Mesothelial cell of epicardium (in vitro differentiated cells): ENCODE data around the gene N4BP3. TPM values are rescaled to one million over a fixed set of nuclear protein-coding genes. Genes with fewer than 3 reads are reported as not detected.

ENCODE experiments used
- DNase-seq, 2 experiments: peaks; one replicate each; pipeline ENCODE4 v3.0.0; 2021; ENCODE audit warnings: low spot score in 2 of 2; ENCODE audit not compliant: unreplicated experiment in 2 of 2
- H3K27ac Mint-ChIP-seq: 2 replicates; pipeline ENCODE4 v1.8.0; 2021; ENCODE audit warnings: mixed read lengths
- H3K27me3 Mint-ChIP-seq: 2 replicates; pipeline ENCODE4 v1.8.0; 2021; ENCODE audit warnings: low read depth, mixed read lengths
- H3K36me3 Mint-ChIP-seq: 2 replicates; pipeline ENCODE4 v1.8.0; 2021; ENCODE audit warnings: mixed read lengths
- H3K4me1 Mint-ChIP-seq: 2 replicates; pipeline ENCODE4 v1.8.0; 2021; ENCODE audit warnings: mixed read lengths
- H3K4me3 Mint-ChIP-seq: 2 replicates; pipeline ENCODE4 v1.8.0; 2021; ENCODE audit warnings: mild to moderate bottlenecking, moderate library complexity, mixed read lengths
- H3K9me3 Mint-ChIP-seq: 2 replicates; pipeline ENCODE4 v1.8.0; 2021; ENCODE audit warnings: mixed read lengths
- total RNA-seq: library from RNA; stranded (reverse); gene quantifications from 3 replicates; pipeline ENCODE4 v1.2.1, GENCODE V29; 2021
- TF ChIP-seq, protein P1 (sequence below): fragments of 200-600 bp; sonication (generic); IDR thresholded peaks from one replicate; pipeline ENCODE4 v1.5.0; 2021; ENCODE audit warnings: antibody characterized with exemption; ENCODE audit not compliant: unreplicated experiment

N4BP3 gene
- total RNA-seq, 1 donor from 2014 or later, result 1.8 TPM

DNA sequence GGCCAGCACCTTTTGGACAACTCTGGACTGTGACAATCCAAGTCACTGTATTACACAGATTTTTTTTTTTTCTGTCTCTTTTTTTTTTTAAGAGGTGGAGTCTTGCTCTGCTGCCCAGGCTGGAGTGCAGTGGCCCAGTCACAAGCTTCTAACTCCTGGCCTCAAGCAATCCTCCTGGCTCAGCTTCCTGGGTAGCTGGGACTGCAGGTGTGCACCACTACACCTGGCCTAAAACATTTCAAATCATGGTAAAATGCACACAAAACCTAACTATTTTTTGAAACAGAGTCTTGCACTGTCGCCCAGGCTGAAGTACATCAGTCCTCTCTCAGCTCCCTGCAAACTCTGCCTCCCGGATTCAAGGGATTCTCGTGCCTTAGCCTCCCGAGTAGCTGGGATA, 7.2 kb upstream of the N4BP3 start:
- DNase-seq, result no peak
- TF ChIP-seq, protein P1, sequence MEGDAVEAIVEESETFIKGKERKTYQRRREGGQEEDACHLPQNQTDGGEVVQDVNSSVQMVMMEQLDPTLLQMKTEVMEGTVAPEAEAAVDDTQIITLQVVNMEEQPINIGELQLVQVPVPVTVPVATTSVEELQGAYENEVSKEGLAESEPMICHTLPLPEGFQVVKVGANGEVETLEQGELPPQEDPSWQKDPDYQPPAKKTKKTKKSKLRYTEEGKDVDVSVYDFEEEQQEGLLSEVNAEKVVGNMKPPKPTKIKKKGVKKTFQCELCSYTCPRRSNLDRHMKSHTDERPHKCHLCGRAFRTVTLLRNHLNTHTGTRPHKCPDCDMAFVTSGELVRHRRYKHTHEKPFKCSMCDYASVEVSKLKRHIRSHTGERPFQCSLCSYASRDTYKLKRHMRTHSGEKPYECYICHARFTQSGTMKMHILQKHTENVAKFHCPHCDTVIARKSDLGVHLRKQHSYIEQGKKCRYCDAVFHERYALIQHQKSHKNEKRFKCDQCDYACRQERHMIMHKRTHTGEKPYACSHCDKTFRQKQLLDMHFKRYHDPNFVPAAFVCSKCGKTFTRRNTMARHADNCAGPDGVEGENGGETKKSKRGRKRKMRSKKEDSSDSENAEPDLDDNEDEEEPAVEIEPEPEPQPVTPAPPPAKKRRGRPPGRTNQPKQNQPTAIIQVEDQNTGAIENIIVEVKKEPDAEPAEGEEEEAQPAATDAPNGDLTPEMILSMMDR, result no peak
- no peaks in the 10 kb centered on the region for H3K27me3 Mint-ChIP-seq
- H3K27ac Mint-ChIP-seq, result no peak overlapping the region
- peaks cover 8% of the 10 kb centered on the region for H3K4me1 Mint-ChIP-seq
- no peaks in the 10 kb centered on the region for H3K36me3 Mint-ChIP-seq
- no peak overlapping the region for H3K4me3 Mint-ChIP-seq
- no peaks in the 10 kb centered on the region for H3K9me3 Mint-ChIP-seq

DNA sequence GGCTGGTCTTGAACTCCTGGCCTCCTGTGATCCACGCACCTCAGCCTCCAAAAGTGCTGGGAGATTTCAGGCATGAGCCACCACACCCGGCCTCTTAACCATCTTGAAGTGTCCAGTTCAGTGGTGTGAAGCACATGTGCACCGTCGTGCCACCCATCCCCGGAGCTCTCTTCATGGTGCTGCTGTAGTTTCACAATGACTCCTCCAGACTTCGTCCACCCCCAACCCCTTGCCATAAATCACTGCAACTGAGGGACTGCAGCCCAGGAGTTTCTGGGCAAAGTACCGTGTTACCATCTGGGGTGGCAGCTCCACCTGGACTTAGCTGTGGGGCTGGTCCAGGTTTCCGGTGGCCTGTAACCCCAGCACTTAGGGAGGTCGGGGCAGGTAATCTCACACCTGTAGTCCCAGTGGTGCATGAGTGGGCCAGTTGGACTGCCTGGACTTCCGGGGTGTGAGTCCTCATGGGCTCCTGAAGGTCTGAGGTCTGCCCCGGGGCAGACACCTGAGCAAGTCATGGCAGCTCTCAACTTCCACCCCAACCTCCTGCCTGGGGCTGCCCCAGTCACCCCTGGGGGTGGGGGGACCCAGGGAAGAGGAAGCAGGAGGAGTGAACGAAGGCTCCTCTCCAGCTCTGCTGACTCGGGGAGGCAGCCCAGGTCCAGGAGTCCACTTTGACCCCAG, 6.6 kb upstream of the N4BP3 start:
- H3K27ac Mint-ChIP-seq, result no peak overlapping the region
- DNase-seq, result no peak
- H3K36me3 Mint-ChIP-seq, result no peaks in the 10 kb centered on the region
- no peaks in the 10 kb centered on the region for H3K9me3 Mint-ChIP-seq
- no peak overlapping the region for H3K4me3 Mint-ChIP-seq
- no peaks in the 10 kb centered on the region for H3K27me3 Mint-ChIP-seq
- TF ChIP-seq, protein P1, result no peak
- H3K4me1 Mint-ChIP-seq, result peaks cover 8% of the 10 kb centered on the region

GRCh38 chr5:178107756-178108310, 5.5 kb upstream of the N4BP3 start:
- Mint-ChIP-seq H3K4me3 (no peak overlapping the region), H3K27ac (no peak overlapping the region)

DNA sequence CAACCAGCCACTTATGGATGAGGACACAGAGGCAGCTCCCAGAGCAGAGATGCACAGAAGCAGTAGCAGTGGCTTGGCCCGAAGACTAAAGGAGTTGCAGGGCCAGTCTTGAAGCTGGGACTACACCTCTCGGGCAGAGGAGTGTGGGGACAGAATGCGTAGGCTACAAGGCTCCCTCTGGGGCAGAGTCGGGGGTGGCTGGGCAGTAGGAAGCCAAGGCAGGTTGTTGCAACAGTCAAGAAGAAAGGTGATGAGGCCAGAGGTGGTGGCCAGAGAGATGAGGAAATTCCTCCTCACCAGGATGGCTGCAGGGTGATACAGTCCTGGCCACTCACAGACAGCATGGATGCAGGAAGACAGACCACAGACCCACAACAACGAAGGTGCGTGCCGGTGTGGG, 4.9 kb upstream of the N4BP3 start:
- H3K9me3 Mint-ChIP-seq, result no peaks in the 10 kb centered on the region
- no peak overlapping the region for H3K4me3 Mint-ChIP-seq
- peaks cover 5% of the 10 kb centered on the region for H3K27me3 Mint-ChIP-seq
- peaks cover 11% of the 10 kb centered on the region for H3K4me1 Mint-ChIP-seq
- TF ChIP-seq, protein P1, result no peak
- no peaks in the 10 kb centered on the region for H3K36me3 Mint-ChIP-seq
- no peak overlapping the region for H3K27ac Mint-ChIP-seq
- DNase-seq, result no peak

More at GRCh38 chr5:178107756-178108310, 5.5 kb upstream of the N4BP3 start:
- no peak for DNase-seq
- TF ChIP-seq, protein P1, result no peak
- H3K9me3 Mint-ChIP-seq, result no peaks in the 10 kb centered on the region
- H3K36me3 Mint-ChIP-seq, result no peaks in the 10 kb centered on the region
- peaks cover 3% of the 10 kb centered on the region for H3K27me3 Mint-ChIP-seq
- H3K4me1 Mint-ChIP-seq, result peaks cover 9% of the 10 kb centered on the region

- Mint-ChIP-seq H3K36me3 (no peaks in the 10 kb centered on the region), H3K4me1 (peaks cover 11% of the 10 kb centered on the region), H3K27me3 (peaks cover 5% of the 10 kb centered on the region), H3K27ac (no peak overlapping the region), H3K4me3 (no peak overlapping the region), H3K9me3 (no peaks in the 10 kb centered on the region)
- no peak for DNase-seq
- TF ChIP-seq, protein P1, result no peak
Measured at GRCh38 chr5:178108966-178109365, 4.4 kb upstream of the N4BP3 start.
